H1 (cell line): ENCODE results near the gene ANKEF1. TPM values are rescaled to one million over a fixed set of nuclear protein-coding genes. Genes with fewer than 3 reads are reported as not detected.

Experiments used
- CTCF ChIA-PET: fragments of 300-600 bp; sonication (Branson Sonifier 250); formaldehyde crosslinking; loops from one replicate; lab custom pipeline; 2021; ENCODE audit not compliant: partially characterized antibody; lab: Charles Lee
- POLR2A ChIA-PET: fragments of 300-600 bp; sonication (Branson Sonifier 250); formaldehyde crosslinking; loops from one replicate; lab custom pipeline; 2021; ENCODE audit warnings: inconsistent platforms; ENCODE audit not compliant: partially characterized antibody; lab: Charles Lee
- DNase-seq, 2 experiments: peaks; one replicate each; pipeline versions ENCODE4 v3.0.0 to v3.0.0-alpha.2; 2010 to 2022; ENCODE audit warnings: low spot score in 2 of 2, low read depth in 1 of 2, mixed read lengths in 1 of 2
- FAIRE-seq: peaks from 2 replicates; lab custom pipeline; 2011; peaks lifted over from hg19 to GRCh38; lab: Jason Lieb, UNC
- H2AFZ ChIP-seq: 2 replicates; pipeline ENCODE4 v1.8.1; 2012; ENCODE audit warnings: low read length, inconsistent platforms
- H2AK5ac ChIP-seq: 2 replicates; pipeline ENCODE4 v1.6.1; 2013; ENCODE audit warnings: low read depth, low read length
- H2BK120ac ChIP-seq: replicated peaks from 2 replicates; pipeline ENCODE3; 2013; ENCODE audit warnings: low read depth, low read length, inconsistent platforms
- H2BK12ac ChIP-seq: 2 replicates; pipeline ENCODE4 v1.6.1; 2013; ENCODE audit warnings: low read depth, low read length
- H2BK15ac ChIP-seq: 2 replicates; pipeline ENCODE4 v1.6.1; 2013; ENCODE audit warnings: low read length
- H2BK20ac ChIP-seq: 2 replicates; pipeline ENCODE4 v1.6.1; 2013; ENCODE audit warnings: low read length
- H2BK5ac ChIP-seq: 2 replicates; pipeline ENCODE4 v1.6.1; 2013; ENCODE audit warnings: low read depth, low read length
- H3K14ac ChIP-seq: 2 replicates; pipeline ENCODE4 v1.6.1; 2013; ENCODE audit warnings: inconsistent platforms; ENCODE audit not compliant: insufficient read length
- H3K18ac ChIP-seq: 2 replicates; pipeline ENCODE4 v1.6.1; 2013; ENCODE audit warnings: low read length; ENCODE audit errors: extremely low read depth
- H3K23ac ChIP-seq: 2 replicates; pipeline ENCODE4 v1.6.1; 2013; ENCODE audit warnings: inconsistent platforms; ENCODE audit not compliant: insufficient read length
- H3K23me2 ChIP-seq: 2 replicates; pipeline ENCODE4 v1.6.1; 2013; ENCODE audit warnings: low read depth, low read length
- H3K27ac ChIP-seq: 2 replicates; pipeline ENCODE4 v1.6.1; 2011; ENCODE audit warnings: low read depth, low read length, inconsistent platforms
- H3K27me3 ChIP-seq, 4 experiments: replicated peaks in 1 of 4; 1 replicate in 1 of 4; 2 replicates in 3 of 4; pipeline versions ENCODE4 v1.6.1 to v1.8.1; 2011 to 2013; ENCODE audit warnings: low read length in 3 of 4, mild to moderate bottlenecking in 3 of 4, inconsistent platforms in 2 of 4, mixed read lengths in 2 of 4, moderate library complexity in 1 of 4; ENCODE audit not compliant: control insufficient read depth in 3 of 4, insufficient read depth in 3 of 4; ENCODE audit errors: extremely low read depth in 1 of 4
- H3K36me3 ChIP-seq, 4 experiments: 2 replicates each; pipeline versions ENCODE4 v1.6.1 to v1.8.1; 2011 to 2013; ENCODE audit warnings: mild to moderate bottlenecking in 4 of 4, low read length in 3 of 4, moderate library complexity in 2 of 4, control low read depth in 1 of 4, inconsistent platforms in 1 of 4; ENCODE audit not compliant: insufficient read depth in 4 of 4, control insufficient read depth in 2 of 4
- H3K4ac ChIP-seq: replicated peaks from 2 replicates; pipeline ENCODE3; 2013; ENCODE audit warnings: low read length, low read depth, mixed read lengths, inconsistent platforms; ENCODE audit not compliant: insufficient read length
- H3K4me1 ChIP-seq, 4 experiments: replicated peaks in 1 of 4; 1 replicate in 1 of 4; 2 replicates in 3 of 4; pipeline versions ENCODE4 v1.6.1 to v1.8.1; 2011 to 2013; ENCODE audit warnings: low read length in 3 of 4, inconsistent platforms in 2 of 4, mixed read lengths in 1 of 4; ENCODE audit not compliant: insufficient read depth in 4 of 4, control insufficient read depth in 3 of 4
- H3K4me2 ChIP-seq, 2 experiments: 2 replicates each; pipeline versions ENCODE4 v1.6.1 to v1.8.1; 2011 to 2013; ENCODE audit warnings: low read depth in 2 of 2, low read length in 2 of 2, control low read depth in 1 of 2, inconsistent platforms in 1 of 2, mild to moderate bottlenecking in 1 of 2; ENCODE audit not compliant: insufficient read depth in 1 of 2
- H3K4me3 ChIP-seq, 4 experiments: fragments of 200-600, 300-600 bp in 1 of 4; sonication (generic), shearing (Covaris generic), sonication (Bioruptor Twin) in 1 of 4; 2 replicates each; pipeline versions ENCODE4 v1.5.1 to v1.8.1; 2011 to 2016; ENCODE audit warnings: low read length in 4 of 4, low read depth in 3 of 4, control low read depth in 2 of 4, inconsistent platforms in 2 of 4, mild to moderate bottlenecking in 2 of 4, mixed read lengths in 1 of 4, moderate library complexity in 1 of 4; ENCODE audit not compliant: insufficient read depth in 2 of 4; ENCODE audit errors: extremely low read depth in 1 of 4
- H3K56ac ChIP-seq: replicated peaks from 2 replicates; pipeline ENCODE3; 2013; ENCODE audit warnings: low read depth, mild to moderate bottlenecking, mixed read lengths, low read length, inconsistent platforms; ENCODE audit not compliant: insufficient read length
- H3K79me1 ChIP-seq: 2 replicates; pipeline ENCODE4 v1.6.1; 2013; ENCODE audit warnings: low read depth, low read length, control low read depth
- H3K79me2 ChIP-seq, 2 experiments: 2 replicates each; pipeline versions ENCODE4 v1.6.1 to v1.8.1; 2012 to 2013; ENCODE audit warnings: low read length in 2 of 2, mild to moderate bottlenecking in 2 of 2, inconsistent platforms in 1 of 2; ENCODE audit not compliant: insufficient read depth in 2 of 2, control insufficient read depth in 1 of 2
- H3K9ac ChIP-seq, 4 experiments: replicated peaks in 1 of 4; 1 replicate in 1 of 4; 2 replicates in 3 of 4; pipeline versions ENCODE4 v1.6.1 to v1.8.1; 2011 to 2013; ENCODE audit warnings: low read depth in 3 of 4, low read length in 3 of 4, control low read depth in 2 of 4, mild to moderate bottlenecking in 2 of 4, moderate library complexity in 2 of 4, inconsistent platforms in 1 of 4; ENCODE audit errors: extremely low read depth in 1 of 4
- H3K9me3 ChIP-seq, 2 experiments: 2 replicates each; pipeline versions ENCODE4 v1.6.1 to v1.8.1; 2012 to 2013; ENCODE audit warnings: mild to moderate bottlenecking in 2 of 2, moderate library complexity in 2 of 2, control low read depth in 1 of 2, inconsistent platforms in 1 of 2, low read depth in 1 of 2, low read length in 1 of 2, mixed read lengths in 1 of 2; ENCODE audit not compliant: insufficient read depth in 2 of 2
- H4K20me1 ChIP-seq, 2 experiments: replicated peaks in 1 of 2; 2 replicates each; pipeline versions ENCODE3 to v1.8.1; 2011 to 2013; ENCODE audit warnings: inconsistent platforms in 2 of 2, low read length in 2 of 2, mild to moderate bottlenecking in 1 of 2; ENCODE audit not compliant: insufficient read depth in 2 of 2, control insufficient read depth in 1 of 2
- H4K5ac ChIP-seq: 2 replicates; pipeline ENCODE4 v1.6.1; 2013; ENCODE audit warnings: low read length, low read depth, mixed read lengths, inconsistent platforms; ENCODE audit not compliant: insufficient read length
- H4K8ac ChIP-seq: 2 replicates; pipeline ENCODE4 v1.8.0; 2013; ENCODE audit warnings: mild to moderate bottlenecking, moderate library complexity, low read length, inconsistent platforms; ENCODE audit not compliant: insufficient read depth; ENCODE audit errors: extremely low read depth
- H4K91ac ChIP-seq: replicated peaks from 2 replicates; pipeline ENCODE3; 2013; ENCODE audit warnings: low read length, mixed read lengths, inconsistent platforms; ENCODE audit not compliant: insufficient read length
- ATF3 ChIP-seq: IDR thresholded peaks from 2 replicates; pipeline ENCODE4 v1.6.1; 2011; ENCODE audit warnings: low read depth, mild to moderate bottlenecking, low read length; ENCODE audit not compliant: insufficient read depth
- BCL11A ChIP-seq, 2 experiments: IDR thresholded peaks; one replicate each; pipeline ENCODE4 v1.6.1; 2011; ENCODE audit warnings: low read depth in 2 of 2, low read length in 2 of 2, mild to moderate bottlenecking in 2 of 2
- CHD2 ChIP-seq: IDR thresholded peaks from 2 replicates; pipeline ENCODE4 v1.6.1; 2012; ENCODE audit warnings: low read length, improper control_type of control experiment
- EZH2 ChIP-seq: fragments of 200-600 bp; sonication (generic); IDR thresholded peaks from 2 replicates; pipeline ENCODE4 v1.7.1; 2012; ENCODE audit warnings: low read depth, mild to moderate bottlenecking, moderate library complexity, low read length, inconsistent platforms; ENCODE audit not compliant: severe bottlenecking
- GABPA ChIP-seq: IDR thresholded peaks from 2 replicates; pipeline ENCODE4 v1.6.1; 2011; ENCODE audit warnings: mild to moderate bottlenecking, low read length, moderate library complexity, borderline replicate concordance; ENCODE audit not compliant: insufficient read depth
- GTF2F1 ChIP-seq: IDR thresholded peaks from 2 replicates; pipeline ENCODE4 v1.6.1; 2012; ENCODE audit warnings: low read depth, low read length, improper control_type of control experiment, borderline replicate concordance
- HDAC6 ChIP-seq: IDR thresholded peaks from one replicate; pipeline ENCODE4 v1.7.1; 2012; ENCODE audit warnings: low read depth, mild to moderate bottlenecking, inconsistent platforms, low read length, moderate library complexity
- KDM1A ChIP-seq: fragments of 200-600, 300-600 bp; sonication (generic); IDR thresholded peaks from 2 replicates; pipeline ENCODE4 v1.7.1; 2016; ENCODE audit warnings: mild to moderate bottlenecking, low read length, borderline replicate concordance
- SAP30 ChIP-seq: fragments of 300-600 bp; sonication (generic); IDR thresholded peaks from 2 replicates; pipeline ENCODE4 v1.7.1; 2012; ENCODE audit warnings: low read length, moderate library complexity, mild to moderate bottlenecking, inconsistent platforms; ENCODE audit not compliant: insufficient read depth, insufficient replicate concordance
- SIN3A ChIP-seq, 2 experiments: IDR thresholded peaks in 1 of 2; conservative IDR thresholded peaks in 1 of 2; 2 replicates each; pipeline ENCODE4 v1.6.1; 2011 to 2012; ENCODE audit warnings: low read length in 2 of 2, improper control_type of control experiment in 1 of 2, low read depth in 1 of 2, mild to moderate bottlenecking in 1 of 2
- SIX5 ChIP-seq: IDR thresholded peaks from 2 replicates; pipeline ENCODE4 v1.6.1; 2011; ENCODE audit warnings: mild to moderate bottlenecking, low read depth, low read length
- TAF7 ChIP-seq: optimal IDR thresholded peaks from 2 replicates; pipeline ENCODE3; 2011; ENCODE audit warnings: low read depth, mild to moderate bottlenecking, inconsistent platforms, low read length, moderate library complexity, borderline replicate concordance
- WGBS, 2 experiments: shearing (Covaris generic) in 1 of 2; methylation state at CpG; one replicate each; pipeline versions ENCODE4 v1.1.6 to v1.1.7; 2013 to 2015; ENCODE audit warnings: low lambda C conversion rate in 2 of 2, mixed read lengths in 2 of 2, inconsistent platforms in 1 of 2, low coverage in 1 of 2, missing lambda C conversion rate in 1 of 2; ENCODE audit not compliant: insufficient replicate concordance in 2 of 2, insufficient coverage in 1 of 2, insufficient read length in 1 of 2; ENCODE audit errors: extremely low coverage in 1 of 2, missing lambda C conversion rate in 1 of 2; 5-methylcytosine and 5-hydroxymethylcytosine counted together
- polyA plus RNA-seq, 7 experiments: library from polyadenylated mRNA; depleted of rRNA in 3 of 7; stranded (reverse) in 5 of 7; unstranded in 2 of 7; fragments of >200 nt in 5 of 7; fragments of 200-250 nt in 2 of 7; gene quantifications; 1 replicate in 5 of 7; 2 replicates in 1 of 7; 4 replicates in 1 of 7; pipeline versions ENCODE4 v1.2.1 to v1.2.3, GENCODE V29; 2011 to 2013; ENCODE audit warnings: missing spikeins in 2 of 7, mixed read lengths in 2 of 7
- total RNA-seq: library from RNA; stranded (reverse); fragmentation: NEBNext Ultra II Directional; extraction: Animal tissue kit (Norgen Biotek cat#: 25700); gene quantifications from 2 replicates; pipeline ENCODE4 v1.2.1, GENCODE V29; 2021

Gene ANKEF1
- total and polyA plus RNA-seq, 2 of the 8 experiments (the other 6 are each of a cell fraction or from before 2014, with no cell fraction given): 2.8 to 10.0 TPM

- H4K5ac ChIP-seq: no peak overlapping the region
- FAIRE-seq: no peak
- no peak overlapping the region for H3K4ac ChIP-seq
- DNase-seq: no peak
- H3K23ac ChIP-seq: no peak overlapping the region
- no peak overlapping the region for H3K14ac ChIP-seq
- CTCF ChIA-PET: interaction anchor here (0.7 to 5.1 kb wide), 2 partner anchors 9 to 13 kb away, joined by 3 to 34 read pairs; no protein-coding TSS in a partner anchor
- H3K56ac ChIP-seq: no peak overlapping the region
- H3K9ac ChIP-seq: no peak overlapping the region
- H3K36me3 ChIP-seq: no peaks in the 10 kb centered on the region
- H3K79me2 ChIP-seq: no peaks in the 10 kb centered on the region
- no peaks in the 10 kb centered on the region for H4K20me1 ChIP-seq
- no peaks in the 10 kb centered on the region for H3K79me1 ChIP-seq
- no peaks in the 10 kb centered on the region for H3K23me2 ChIP-seq
- H2BK20ac ChIP-seq: no peak overlapping the region
- peaks cover 0 to 2% (median 0%) of the 10 kb centered on the region in 4 experiments; a peak in 2 of 7 replicates for H3K4me1 ChIP-seq
- H4K8ac ChIP-seq: no peak overlapping the region
- no peak overlapping the region for H3K4me3 ChIP-seq
- no peak overlapping the region for H2BK15ac ChIP-seq
- no peak overlapping the region for H3K27ac ChIP-seq
- H4K91ac ChIP-seq: no peak overlapping the region
- POLR2A ChIA-PET: no interaction called here
- no peak overlapping the region for H2BK120ac ChIP-seq
- H2AK5ac ChIP-seq: no peak overlapping the region
- H2BK5ac ChIP-seq: no peak overlapping the region
- WGBS, 2 experiments: 89% methylated on average over 3 of the region's 3 CpGs; no CpG with 5 or more reads in 1 of the 2 experiments
- no peaks in the 10 kb centered on the region for H3K9me3 ChIP-seq
- no peak overlapping the region for H3K18ac ChIP-seq
- no peak overlapping the region for H2BK12ac ChIP-seq
- no peak overlapping the region for H2AFZ ChIP-seq
- H3K4me2 ChIP-seq: no peak overlapping the region
- H3K27me3 ChIP-seq: no peaks in the 10 kb centered on the region
- TF ChIP-seq CHD2 (no peak), GABPA (no peak), HDAC6 (no peak), EZH2 (no peak), GTF2F1 (no peak), ATF3 (no peak), SIN3A (conservative IDR thresholded peaks at IDR 0.05 in 1 of 2, IDR thresholded peaks at IDR 0.05 in 1 of 2; ENCODE audit: low read depth in 1 of 2, low read length in 2 of 2) (no peak), SIX5 (no peak), SAP30 (no peak), BCL11A (IDR thresholded peaks at IDR 0.05; ENCODE audit: low read depth in 2 of 2, low read length in 2 of 2) (no peak), KDM1A (no peak), TAF7 (no peak)
These were observed 30.5 kb downstream of the ANKEF1 start for GRCh38 chr20:10065154-10065833.
